Stimulated activated naive B cell treated with anti-CD40 and anti-IgM and Interleukin-4, amounts not matched to agents 10 μg/mL and 1 μg/mL and 100 μg/mL, for 72 hours (primary cell): Measurements from ENCODE around the gene DYNC1LI1.

ENCODE experiments used
- ATAC-seq, 2 donors: fragments of 150-1000 bp; cut with Tn5 transposase; replicated peaks; 2 replicates each; pipeline ENCODE4 v1.10.0; 2021; ENCODE audit warnings: moderate library complexity in 1 of 2
- DNase-seq: peaks from one replicate; pipeline ENCODE4 v3.0.0; 2021
- H3K27ac Mint-ChIP-seq: one replicate; pipeline ENCODE4 v1.8.0; 2022; ENCODE audit warnings: mild to moderate bottlenecking, mixed read lengths
- H3K27me3 Mint-ChIP-seq, 2 donors: one replicate each; pipeline ENCODE4 v1.8.0; 2022; ENCODE audit warnings: mixed read lengths in 2 of 2
- H3K36me3 Mint-ChIP-seq, 2 donors: one replicate each; pipeline ENCODE4 v1.8.0; 2022; ENCODE audit warnings: mixed read lengths in 2 of 2, mild to moderate bottlenecking in 1 of 2
- H3K4me1 Mint-ChIP-seq, 2 donors: one replicate each; pipeline ENCODE4 v1.8.0; 2022; ENCODE audit warnings: mixed read lengths in 2 of 2, mild to moderate bottlenecking in 1 of 2
- H3K4me3 Mint-ChIP-seq, 2 donors: one replicate each; pipeline ENCODE4 v1.8.0; 2022; ENCODE audit warnings: mild to moderate bottlenecking in 2 of 2, mixed read lengths in 2 of 2, moderate library complexity in 1 of 2
- H3K9me3 Mint-ChIP-seq, 2 donors: one replicate each; pipeline ENCODE4 v1.8.0; 2022; ENCODE audit warnings: mixed read lengths in 2 of 2, mild to moderate bottlenecking in 1 of 2

Gene DYNC1LI1

GRCh38 chr3:32500880-32501782, 69.5 kb downstream of the DYNC1LI1 start:
- Mint-ChIP-seq H3K27me3 (no peaks in the 10 kb centered on the region), H3K27ac (peak overlapping the region; percentile 56), H3K36me3 (peaks cover 28 to 33% of the 10 kb centered on the region in 2 donors), H3K4me1 (peaks cover 16 to 51% of the 10 kb centered on the region in 2 donors), H3K4me3 (peak overlapping the region; percentile 97), H3K9me3 (peaks cover 3 to 5% of the 10 kb centered on the region in 2 donors)
- DNase-seq (no peak), ATAC-seq (no peak)

GRCh38 chr3:32500231-32500630, 70.4 kb downstream of the DYNC1LI1 start:
- no peak for ATAC-seq
- peak overlapping the region; percentile 97 for H3K4me3 Mint-ChIP-seq
- peaks cover 19 to 60% of the 10 kb centered on the region in 2 donors for H3K4me1 Mint-ChIP-seq
- no peak for DNase-seq
- H3K36me3 Mint-ChIP-seq, result peaks cover 34 to 40% of the 10 kb centered on the region in 2 donors
- H3K27me3 Mint-ChIP-seq, result no peaks in the 10 kb centered on the region
- peak overlapping the region; percentile 56 for H3K27ac Mint-ChIP-seq
- peaks cover 3 to 5% of the 10 kb centered on the region in 2 donors for H3K9me3 Mint-ChIP-seq

DNA sequence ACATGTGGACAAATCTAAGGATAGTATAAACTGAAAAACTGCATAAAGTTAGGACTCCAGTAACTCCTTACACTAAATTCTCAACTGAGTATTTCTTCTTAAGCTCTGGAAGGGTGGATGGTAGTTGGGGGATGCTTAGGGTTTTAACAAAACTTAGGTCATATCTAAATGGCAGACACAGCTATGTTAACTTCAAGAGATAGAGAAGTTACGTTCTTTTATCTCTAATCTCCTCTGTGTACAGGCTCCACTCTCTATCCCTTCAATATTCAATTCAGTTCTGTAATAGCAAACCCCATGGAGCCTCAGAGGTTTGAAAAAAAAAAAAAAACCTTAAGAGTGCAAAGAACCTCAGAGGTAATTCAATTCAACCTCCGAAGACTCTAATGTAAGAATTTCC, 71.1 kb downstream of the DYNC1LI1 start:
- H3K27me3 Mint-ChIP-seq, result no peaks in the 10 kb centered on the region
- DNase-seq (no peak), ATAC-seq (no peak)
- peak overlapping the region; percentile 68 to 75 for H3K4me3 Mint-ChIP-seq
- H3K9me3 Mint-ChIP-seq, result peaks cover 3 to 5% of the 10 kb centered on the region in 2 donors
- H3K4me1 Mint-ChIP-seq, result peaks cover 19 to 63% of the 10 kb centered on the region in 2 donors
- H3K36me3 Mint-ChIP-seq, result peaks cover 34 to 40% of the 10 kb centered on the region in 2 donors
- H3K27ac Mint-ChIP-seq, result peak overlapping the region; percentile 76

GRCh38 chr3:32498992-32499391, 71.7 kb downstream of the DYNC1LI1 start:
- Mint-ChIP-seq H3K27ac (no peak overlapping the region), H3K9me3 (peaks cover 3 to 5% of the 10 kb centered on the region in 2 donors), H3K4me3 (peak overlapping the region in 1 of 2 donors; percentile 75), H3K36me3 (peaks cover 34 to 40% of the 10 kb centered on the region in 2 donors), H3K27me3 (no peaks in the 10 kb centered on the region), H3K4me1 (peaks cover 19 to 60% of the 10 kb centered on the region in 2 donors)
- DNase-seq (no peak), ATAC-seq (no peak)

- peak overlapping the region; percentile 90 for H3K27ac Mint-ChIP-seq
- peak; percentile 12 to 19 for ATAC-seq
These were observed 72.4 kb downstream of the DYNC1LI1 start for GRCh38 chr3:32498252-32498651.

GRCh38 chr3:32495609-32496008, 75.0 kb downstream of the DYNC1LI1 start:
- DNase-seq (no peak), ATAC-seq (no peak)
- peak overlapping the region; percentile 72 for H3K27ac Mint-ChIP-seq
- peak overlapping the region; percentile 50 to 52 for H3K4me3 Mint-ChIP-seq
- H3K4me1 Mint-ChIP-seq, result peaks cover 18 to 43% of the 10 kb centered on the region in 2 donors
- no peaks in the 10 kb centered on the region for H3K27me3 Mint-ChIP-seq
- H3K36me3 Mint-ChIP-seq, result peaks cover 28 to 31% of the 10 kb centered on the region in 2 donors
- H3K9me3 Mint-ChIP-seq, result peaks cover 3 to 5% of the 10 kb centered on the region in 2 donors

More at GRCh38 chr3:32498252-32498651, 72.4 kb downstream of the DYNC1LI1 start:
- Mint-ChIP-seq H3K9me3 (peaks cover 3 to 5% of the 10 kb centered on the region in 2 donors), H3K27me3 (no peaks in the 10 kb centered on the region), H3K4me3 (peak overlapping the region; percentile 67 to 79), H3K4me1 (peaks cover 18 to 55% of the 10 kb centered on the region in 2 donors), H3K36me3 (peaks cover 34 to 40% of the 10 kb centered on the region in 2 donors)
- no peak for DNase-seq

DNA sequence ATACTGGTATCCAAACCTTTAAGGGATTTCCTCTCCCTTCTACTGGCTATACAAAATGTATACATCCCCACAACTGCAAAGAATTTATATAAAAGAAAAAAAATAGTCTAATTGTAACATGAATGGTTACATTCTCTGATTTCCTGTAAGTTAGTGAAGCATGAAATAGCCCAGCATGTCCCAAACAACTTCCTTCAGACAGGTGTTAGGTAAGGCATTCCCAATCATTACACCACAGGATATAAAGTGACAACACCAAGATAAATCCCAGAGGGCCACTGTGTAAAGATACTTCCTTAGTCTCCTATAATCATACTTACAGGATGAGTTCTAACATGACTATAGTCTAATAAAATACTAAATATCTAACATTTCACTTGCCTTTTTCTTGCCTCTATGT, 75.6 kb downstream of the DYNC1LI1 start:
- ATAC-seq, result no peak
- H3K27ac Mint-ChIP-seq, result peak overlapping the region; percentile 72
- peak overlapping the region in 1 of 2 donors; percentile 52 for H3K4me3 Mint-ChIP-seq
- peaks cover 16 to 43% of the 10 kb centered on the region in 2 donors for H3K4me1 Mint-ChIP-seq
- peaks cover 25 to 29% of the 10 kb centered on the region in 2 donors for H3K36me3 Mint-ChIP-seq
- peaks cover 3 to 5% of the 10 kb centered on the region in 2 donors for H3K9me3 Mint-ChIP-seq
- no peaks in the 10 kb centered on the region for H3K27me3 Mint-ChIP-seq
- no peak for DNase-seq

GRCh38 chr3:32493437-32494414, 76.9 kb downstream of the DYNC1LI1 start:
- ATAC-seq (peak; percentile 81 to 82), DNase-seq (peak; percentile 73)
- H3K9me3 Mint-ChIP-seq, result peaks cover 3 to 5% of the 10 kb centered on the region in 2 donors
- H3K36me3 Mint-ChIP-seq, result peaks cover 20 to 26% of the 10 kb centered on the region in 2 donors
- no peaks in the 10 kb centered on the region for H3K27me3 Mint-ChIP-seq
- peaks cover 12 to 36% of the 10 kb centered on the region in 2 donors for H3K4me1 Mint-ChIP-seq
- H3K4me3 Mint-ChIP-seq, result no peak overlapping the region
- no peak overlapping the region for H3K27ac Mint-ChIP-seq

DNA sequence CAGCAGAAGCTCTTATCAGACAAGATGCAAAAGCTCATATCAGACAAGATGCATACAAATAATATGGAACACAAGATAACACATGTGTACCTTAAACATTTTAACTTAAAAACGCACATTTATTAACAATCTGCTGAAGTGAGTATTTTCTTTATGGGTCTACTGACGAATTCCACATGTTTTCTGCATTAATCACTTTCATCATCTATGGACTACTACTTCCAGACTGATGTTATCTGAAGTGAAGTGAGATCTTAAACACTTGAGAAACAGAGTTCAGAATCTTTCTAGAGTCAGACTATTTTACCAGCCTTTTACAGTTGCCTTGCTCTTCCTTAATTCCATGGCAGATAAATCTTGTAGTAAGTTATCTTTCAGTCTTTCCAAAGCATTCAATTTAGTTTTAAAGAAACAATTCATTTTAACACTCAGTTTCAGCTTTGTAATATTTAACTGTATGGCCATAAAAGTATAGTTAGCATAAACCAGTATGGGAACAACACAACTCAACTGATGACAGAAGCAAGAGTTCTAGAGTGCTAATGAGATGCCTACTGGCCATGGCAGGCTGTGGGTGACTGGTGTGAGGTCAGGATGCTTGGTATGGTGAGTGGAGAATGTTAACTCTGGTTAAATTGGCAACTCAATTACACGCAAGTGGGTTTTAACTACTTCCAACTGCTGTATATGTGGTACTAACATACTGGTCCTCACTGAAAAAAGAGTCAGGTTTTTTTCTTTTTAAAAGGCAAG, 77.8 kb downstream of the DYNC1LI1 start:
- H3K4me1 Mint-ChIP-seq, result peaks cover 9 to 34% of the 10 kb centered on the region in 2 donors
- DNase-seq (no peak), ATAC-seq (no peak)
- no peaks in the 10 kb centered on the region for H3K27me3 Mint-ChIP-seq
- no peak overlapping the region for H3K4me3 Mint-ChIP-seq
- H3K36me3 Mint-ChIP-seq, result peaks cover 23 to 31% of the 10 kb centered on the region in 2 donors
- H3K9me3 Mint-ChIP-seq, result peaks cover 3 to 5% of the 10 kb centered on the region in 2 donors
- no peak overlapping the region for H3K27ac Mint-ChIP-seq

- no peak for ATAC-seq
These were observed 82.1 kb downstream of the DYNC1LI1 start for GRCh38 chr3:32488474-32489008.

GRCh38 chr3:32487781-32488473, 82.7 kb downstream of the DYNC1LI1 start:
- no peak for ATAC-seq
- no peak for DNase-seq
- Mint-ChIP-seq H3K4me1 (peaks cover 15 to 44% of the 10 kb centered on the region in 2 donors), H3K27me3 (no peaks in the 10 kb centered on the region), H3K36me3 (peaks cover 31 to 48% of the 10 kb centered on the region in 2 donors), H3K9me3 (peaks cover 3 to 12% of the 10 kb centered on the region in 2 donors), H3K4me3 (no peak overlapping the region), H3K27ac (no peak overlapping the region)

More at GRCh38 chr3:32488474-32489008, 82.1 kb downstream of the DYNC1LI1 start:
- peaks cover 3 to 12% of the 10 kb centered on the region in 2 donors for H3K9me3 Mint-ChIP-seq
- H3K36me3 Mint-ChIP-seq, result peaks cover 31 to 48% of the 10 kb centered on the region in 2 donors
- H3K27ac Mint-ChIP-seq, result no peak overlapping the region
- H3K27me3 Mint-ChIP-seq, result no peaks in the 10 kb centered on the region
- no peak for DNase-seq
- H3K4me3 Mint-ChIP-seq, result no peak overlapping the region
- peaks cover 15 to 42% of the 10 kb centered on the region in 2 donors for H3K4me1 Mint-ChIP-seq

DNA sequence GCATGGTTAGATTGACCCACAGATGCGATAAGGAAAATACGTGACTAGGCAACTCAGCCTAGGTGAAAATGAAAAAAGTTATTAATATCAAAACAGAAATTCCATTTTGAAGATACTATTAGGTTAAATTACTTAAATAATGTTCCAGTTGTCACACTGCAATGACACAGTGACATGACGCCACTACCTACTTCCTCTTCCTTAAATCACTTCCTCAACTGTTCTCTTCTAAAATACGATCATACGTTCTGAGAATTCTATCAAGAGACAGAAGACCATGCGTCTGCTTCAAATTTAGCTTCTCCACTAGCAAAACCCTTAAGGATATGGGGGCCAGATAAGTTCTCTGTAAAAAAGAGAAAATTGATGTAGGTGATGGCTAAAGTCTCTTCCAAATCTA, 86.2 kb downstream of the DYNC1LI1 start:
- Mint-ChIP-seq H3K27ac (peak overlapping the region; percentile 83), H3K4me3 (peak overlapping the region; percentile 41 to 54), H3K36me3 (peaks cover 55 to 69% of the 10 kb centered on the region in 2 donors), H3K9me3 (peaks cover 3 to 12% of the 10 kb centered on the region in 2 donors), H3K4me1 (peaks cover 23 to 61% of the 10 kb centered on the region in 2 donors), H3K27me3 (no peaks in the 10 kb centered on the region)
- DNase-seq (no peak), ATAC-seq (peak; percentile 90 to 94)
